Fibroblast of gingiva (primary cell): Measurements from ENCODE around the gene AREL1.
A peak's percentile ranks its signal among the peaks of the same experiment; 100 is the strongest.

Experiments
- DNase-seq: peaks from one replicate; pipeline ENCODE4 v3.0.0-alpha.2; 2011; ENCODE audit warnings: low read depth

The AREL1 gene

DNA sequence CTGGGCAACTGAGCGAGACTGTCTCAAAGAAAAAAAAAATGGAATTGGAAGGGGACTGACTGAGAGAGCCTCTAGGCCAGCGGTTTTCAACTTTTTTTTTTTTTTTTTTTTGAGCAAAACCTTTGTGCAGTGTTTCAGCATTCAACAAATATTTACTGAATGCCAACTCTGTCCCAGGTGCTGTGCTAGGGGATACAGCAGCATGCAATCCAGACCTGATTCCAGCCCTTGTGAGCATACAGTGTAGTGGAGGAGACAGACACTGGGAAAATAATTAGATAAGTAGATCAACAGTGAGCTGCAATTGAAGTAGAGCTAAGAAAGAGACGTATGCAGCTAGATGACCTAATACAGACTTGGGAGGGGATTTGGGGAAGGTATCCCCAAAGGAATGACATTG, 77.0 kb downstream of the AREL1 start:
- DNase-seq, result no peak

DNA sequence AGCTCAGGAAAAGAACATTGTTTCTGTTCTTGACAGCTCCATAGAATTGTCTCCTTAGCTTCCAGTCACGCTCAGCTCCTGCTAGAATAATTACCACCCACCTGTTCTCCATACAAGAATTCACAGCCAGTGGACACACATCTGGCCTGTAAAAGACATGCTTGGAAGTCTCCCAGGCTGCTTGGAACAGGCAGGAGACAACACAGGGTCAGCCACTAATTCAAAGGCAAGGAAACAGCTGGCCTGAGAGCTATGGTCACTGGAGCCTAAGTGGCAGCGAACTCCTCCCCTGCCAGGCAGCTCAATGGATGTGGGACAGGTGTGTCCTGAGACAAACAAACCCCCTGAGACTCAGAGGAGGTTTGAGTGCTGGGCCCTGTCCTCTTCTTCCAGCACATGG, 77.9 kb downstream of the AREL1 start:
- DNase-seq, result no peak

DNA sequence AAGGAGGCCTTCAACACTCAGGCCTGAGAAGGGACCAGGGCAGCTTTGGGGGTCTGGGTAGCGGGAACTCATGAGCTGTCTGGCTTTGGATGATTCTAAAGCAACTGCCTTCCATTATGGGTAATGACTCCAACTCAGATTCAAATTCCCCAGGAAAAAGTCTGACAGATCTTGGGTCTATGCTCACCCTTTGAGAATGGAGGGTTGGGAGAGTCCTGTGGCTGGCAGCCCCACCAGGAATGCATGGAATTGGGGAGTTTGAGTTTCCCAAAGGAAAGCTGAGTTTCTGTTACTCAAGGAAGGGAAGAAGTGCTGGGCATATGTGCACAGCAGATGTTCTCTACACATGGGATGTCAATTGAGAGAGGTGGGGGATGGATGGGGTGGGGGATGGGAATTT, 78.4 kb downstream of the AREL1 start:
- DNase-seq, result no peak

DNA sequence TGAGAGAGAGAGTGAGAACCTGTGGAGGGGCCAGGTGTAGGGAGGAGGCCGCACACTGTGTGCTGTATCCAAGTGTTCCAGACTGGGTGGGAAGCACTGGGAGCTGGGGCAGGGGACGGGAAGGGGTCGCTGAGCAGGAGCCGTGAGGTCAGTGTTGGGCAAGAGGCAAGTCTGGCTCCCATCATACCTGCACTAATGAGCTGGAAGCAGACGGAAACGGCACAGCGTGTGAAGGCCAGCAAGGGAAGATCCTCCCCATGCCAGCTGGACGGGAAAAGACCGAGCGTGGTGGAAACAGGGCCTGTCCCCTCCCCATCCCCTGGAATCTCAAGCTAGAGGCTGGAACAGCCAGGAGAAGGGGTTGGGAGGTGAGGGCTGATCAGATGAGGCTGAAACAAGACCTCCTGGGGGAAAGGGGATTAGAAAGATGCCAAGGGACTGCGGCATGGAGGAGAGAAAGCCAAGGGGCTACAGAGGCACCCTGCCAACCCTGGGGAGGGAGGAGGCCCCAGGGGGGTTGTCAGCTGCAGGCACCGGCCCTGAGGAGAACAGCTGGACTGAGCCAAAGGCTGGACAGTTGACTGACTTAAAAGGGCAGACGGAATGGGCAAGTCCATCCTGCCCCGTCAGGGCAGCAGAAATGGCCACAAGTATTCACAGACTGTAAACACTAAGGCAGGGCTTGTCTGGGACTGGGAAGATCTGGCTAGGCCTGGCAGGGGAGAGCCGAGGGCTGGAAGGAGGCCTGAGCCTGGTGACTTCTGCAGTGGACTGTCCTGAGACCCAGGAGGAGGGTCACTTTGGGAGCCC, 81.8 kb downstream of the AREL1 start:
- DNase-seq, result peak; percentile 42

DNA sequence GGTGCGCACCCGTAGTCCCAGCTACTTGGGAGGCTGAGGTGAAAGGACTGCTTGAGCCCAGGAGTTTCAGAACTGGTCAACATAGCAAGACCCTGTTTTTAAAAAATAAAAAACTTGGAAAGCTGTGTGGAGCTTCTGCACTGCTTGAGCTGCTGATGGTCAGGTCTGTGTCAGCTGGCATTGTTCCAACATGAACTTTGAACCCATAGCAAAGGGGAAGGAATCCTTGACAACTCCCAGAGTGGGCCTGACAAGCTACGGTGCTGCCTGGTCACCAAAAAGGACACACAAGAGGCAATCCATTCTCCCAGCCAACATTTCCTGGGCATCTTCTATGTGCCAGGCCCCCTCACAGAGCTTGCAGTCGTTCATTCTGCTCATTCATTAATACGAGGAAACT, 84.5 kb downstream of the AREL1 start:
- no peak for DNase-seq

DNA sequence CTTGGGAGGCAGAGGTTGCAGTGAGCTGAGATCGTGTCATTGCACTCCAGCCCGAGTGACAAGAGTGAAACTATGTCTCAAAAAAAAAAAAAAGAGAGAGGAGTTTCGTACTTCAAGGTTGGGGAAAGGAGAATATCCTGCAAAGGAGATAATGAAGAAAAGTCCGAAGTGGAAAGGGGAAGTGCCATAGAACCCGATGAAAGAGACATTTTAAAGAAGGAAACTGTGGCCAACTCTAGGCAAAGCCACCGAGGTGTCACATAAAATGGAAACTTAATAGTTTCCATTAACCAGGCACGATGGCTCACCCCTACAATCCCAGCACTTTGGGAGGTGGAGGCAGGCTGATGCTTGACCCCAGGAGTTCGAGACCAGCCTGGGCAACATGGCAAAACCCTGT, 85.8 kb downstream of the AREL1 start:
- DNase-seq, result no peak

DNA sequence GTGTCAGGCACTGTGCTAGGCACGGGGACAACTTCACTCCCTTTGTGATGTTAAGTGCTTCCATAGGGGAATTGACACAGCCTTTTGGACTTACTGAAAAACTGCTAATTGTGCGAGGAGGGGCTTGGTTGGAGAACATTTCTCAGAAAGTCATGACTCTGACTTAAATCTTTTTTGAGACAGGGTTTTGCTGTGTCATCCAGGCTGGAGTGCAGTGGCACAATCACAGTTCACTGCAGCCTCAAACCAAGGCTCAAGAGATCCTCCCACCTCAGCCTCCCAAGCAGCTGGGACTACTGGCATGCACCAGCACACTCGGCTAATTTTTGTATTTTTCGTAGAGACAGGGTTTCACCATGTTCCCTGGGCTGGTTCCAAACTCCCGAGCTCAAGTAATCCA, 90.6 kb downstream of the AREL1 start:
- DNase-seq, result no peak

DNA sequence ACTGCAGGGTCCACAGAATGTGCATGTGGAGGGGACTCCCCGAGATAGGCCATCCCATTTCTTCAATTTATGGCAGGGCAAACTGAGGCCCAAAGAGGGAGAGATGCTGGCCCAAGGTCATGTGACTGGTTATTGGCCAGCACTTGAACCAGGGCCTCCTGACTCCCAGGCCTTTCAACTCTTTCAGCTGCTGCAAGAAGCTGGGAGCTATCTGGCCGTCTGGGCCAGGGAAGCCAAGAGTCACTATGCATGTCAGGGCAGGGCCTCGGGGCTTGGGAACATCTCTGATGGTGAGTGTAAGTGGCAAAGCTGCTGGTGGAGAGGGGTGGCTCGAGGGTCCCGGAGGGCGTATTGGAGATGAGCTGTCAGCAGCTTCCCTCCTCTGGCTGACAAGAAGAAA, 91.3 kb downstream of the AREL1 start:
- no peak for DNase-seq

DNA sequence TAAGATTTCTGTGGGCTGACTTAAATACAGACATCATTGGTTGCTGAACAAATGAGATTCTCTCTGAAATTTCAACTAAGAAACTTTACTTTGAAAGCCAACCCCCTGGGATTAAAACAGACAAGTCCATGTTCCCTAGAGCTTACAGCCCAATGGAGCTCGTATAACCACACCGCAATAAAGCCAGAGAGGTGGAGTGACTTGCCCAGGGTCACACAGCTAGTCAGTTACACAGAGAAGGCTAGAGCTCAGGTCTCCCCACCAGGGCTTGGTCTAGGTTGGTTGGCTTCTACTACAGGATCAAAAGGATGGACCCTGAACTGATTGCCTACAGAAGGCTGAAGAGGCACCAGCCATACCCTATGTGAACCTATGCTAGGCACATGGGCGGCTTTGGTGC, 92.0 kb downstream of the AREL1 start:
- no peak for DNase-seq

DNA sequence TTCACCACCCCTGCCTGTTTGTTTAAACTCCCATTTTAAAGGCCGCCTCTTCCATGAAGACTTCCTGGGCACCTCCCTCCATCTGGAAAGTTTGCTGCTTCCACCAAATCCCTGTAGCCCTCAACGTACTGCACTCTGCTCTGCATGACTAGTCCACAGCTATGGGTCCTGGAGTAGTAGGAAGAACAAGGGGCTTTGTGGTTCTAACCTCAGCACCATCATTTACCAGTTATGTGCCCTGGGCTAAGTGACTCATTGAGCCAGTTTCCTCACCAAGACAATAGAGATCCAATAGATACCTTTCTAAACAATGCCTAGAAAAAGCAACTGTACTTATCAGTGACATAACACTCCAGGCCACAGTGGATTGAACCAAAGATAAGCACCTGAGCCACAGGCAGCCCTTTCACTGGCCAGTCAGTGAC, 92.4 kb downstream of the AREL1 start:
- DNase-seq, result peak; percentile 72

DNA sequence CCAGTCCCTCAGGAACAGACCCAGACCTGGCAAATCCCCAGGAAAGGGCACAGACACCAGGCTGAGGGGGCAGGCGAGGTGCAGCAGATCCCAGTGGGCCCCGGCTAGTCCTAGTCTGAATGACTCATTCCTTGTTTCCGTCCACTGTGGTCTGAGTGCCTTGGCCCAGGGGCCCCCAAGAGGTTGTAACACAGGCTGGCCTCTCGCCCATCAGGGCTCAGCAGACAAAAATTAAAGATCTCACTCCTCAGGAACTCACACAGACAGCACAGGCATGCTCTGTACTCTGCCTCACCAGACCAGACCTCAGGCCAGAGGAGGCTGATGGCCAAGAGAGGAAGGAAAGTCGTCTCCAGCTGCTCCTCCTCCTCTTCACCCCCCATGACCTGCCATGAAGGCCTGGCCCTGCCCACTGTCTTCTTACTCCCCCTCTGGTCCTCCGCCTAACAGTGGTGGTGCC, 93.2 kb downstream of the AREL1 start:
- DNase-seq, result peak; percentile 96

DNA sequence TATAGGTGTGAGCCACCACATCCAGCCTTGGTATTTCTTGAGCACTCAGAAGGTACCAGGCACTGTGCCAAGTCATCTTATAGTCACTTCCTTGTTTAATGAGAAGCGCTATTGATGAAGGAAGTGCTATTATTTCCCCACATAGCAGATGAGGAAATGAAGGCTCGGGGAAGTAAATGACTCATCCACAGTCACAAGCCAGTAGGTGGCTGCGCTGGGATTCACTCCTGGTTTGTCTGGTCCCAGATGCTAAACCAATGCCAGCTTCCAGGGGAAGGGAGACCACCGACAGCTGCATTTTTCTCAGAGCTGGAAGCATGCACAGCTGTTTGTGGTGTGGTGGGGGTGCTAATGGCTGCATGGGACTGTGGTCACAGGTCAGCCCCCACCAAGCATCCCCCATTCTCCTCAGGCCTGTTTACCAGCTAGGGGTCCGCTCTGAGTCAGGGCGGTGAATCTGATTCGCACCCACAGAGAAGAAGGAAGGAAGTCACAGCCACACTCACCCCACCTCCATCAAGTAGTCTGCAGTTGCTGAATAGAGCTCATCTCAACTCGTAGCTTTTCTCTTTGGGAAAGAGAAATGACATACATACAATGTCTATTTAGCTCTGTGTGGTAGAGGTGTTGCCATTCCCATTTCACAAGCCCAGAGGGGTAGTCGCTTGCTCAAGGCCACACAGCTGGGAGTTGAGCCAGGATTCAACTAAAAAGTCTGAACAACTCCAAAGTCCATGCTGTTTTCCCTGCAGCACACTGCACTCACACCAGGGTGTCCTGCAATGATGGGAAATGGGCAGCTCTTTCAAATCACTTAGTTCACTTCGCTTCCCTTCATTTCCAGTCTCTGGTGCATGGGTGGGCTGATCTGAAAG, 94.6 kb downstream of the AREL1 start:
- peak; percentile 72 for DNase-seq

DNA sequence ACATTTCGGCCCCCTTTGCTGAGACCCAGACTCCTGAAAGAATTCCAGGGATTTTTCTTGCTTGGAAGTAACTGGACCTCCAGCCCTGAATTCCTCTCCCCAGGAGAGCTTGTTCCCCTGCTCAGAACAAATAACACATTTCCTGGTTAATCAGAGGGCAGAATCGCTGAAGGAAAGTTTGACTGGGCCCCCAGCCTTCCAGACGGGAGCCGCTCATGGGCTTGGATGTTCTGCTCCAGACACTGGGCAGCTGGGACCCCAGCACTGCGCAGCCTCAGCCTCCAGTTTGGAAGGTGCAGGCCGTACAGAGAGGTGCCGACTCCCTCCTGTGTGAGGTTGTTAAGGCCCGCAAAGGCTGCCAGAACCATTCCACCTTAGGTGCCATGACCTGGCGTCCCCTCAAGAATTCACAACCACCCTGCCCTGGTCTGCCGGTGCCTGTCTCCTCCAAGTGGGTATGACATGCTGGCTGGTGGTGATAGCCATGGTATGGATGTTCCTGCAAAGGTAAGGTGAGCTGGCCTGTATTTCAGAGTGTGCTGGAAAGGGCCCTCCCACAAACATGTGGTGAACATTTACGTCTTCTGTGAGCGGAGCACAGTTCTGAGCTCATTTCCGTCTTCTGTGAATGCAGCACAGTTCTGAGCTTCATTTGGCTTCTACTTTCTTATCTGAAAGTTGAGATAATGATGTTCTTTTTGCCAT, 95.7 kb downstream of the AREL1 start:
- no peak for DNase-seq

DNA sequence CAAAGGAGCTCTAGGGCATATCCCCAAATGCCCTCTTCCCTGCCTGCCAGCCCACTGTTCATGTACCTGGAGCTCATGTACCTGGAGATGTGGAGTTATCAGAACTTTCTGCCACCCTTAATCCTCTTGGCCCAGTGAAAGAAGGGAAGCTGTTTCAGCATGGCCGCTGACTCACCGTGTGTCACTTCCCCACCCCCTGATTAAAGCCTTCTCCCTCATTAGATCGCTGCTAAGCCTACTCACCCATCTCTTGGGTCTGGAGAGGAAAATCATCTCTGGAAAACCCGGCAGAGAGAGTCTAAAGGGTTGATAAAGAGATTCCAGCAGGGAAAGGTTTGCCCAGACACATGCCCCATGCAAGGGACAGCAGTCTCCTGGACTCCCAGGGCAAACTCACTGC, 96.4 kb downstream of the AREL1 start:
- peak; percentile 50 for DNase-seq

DNA sequence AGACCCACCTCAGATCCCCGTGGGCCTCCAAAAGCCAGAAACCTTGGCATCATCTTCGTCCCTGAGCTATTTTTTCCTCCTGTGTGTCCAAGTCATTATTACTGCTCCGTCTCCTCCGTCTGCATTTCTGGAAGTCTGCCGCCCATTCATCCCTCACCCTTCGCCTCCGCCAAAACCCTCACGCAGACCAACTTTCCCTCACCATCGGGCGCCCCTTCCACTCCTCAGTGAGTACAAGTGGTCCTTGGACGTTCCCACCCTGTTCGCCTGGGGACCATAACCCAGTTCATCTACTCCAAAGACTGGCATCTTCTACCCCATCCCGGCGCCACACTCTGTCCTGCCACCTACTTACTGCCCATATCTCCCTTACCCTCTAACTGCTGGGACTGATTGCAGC, 97.1 kb downstream of the AREL1 start:
- DNase-seq, result no peak

DNA sequence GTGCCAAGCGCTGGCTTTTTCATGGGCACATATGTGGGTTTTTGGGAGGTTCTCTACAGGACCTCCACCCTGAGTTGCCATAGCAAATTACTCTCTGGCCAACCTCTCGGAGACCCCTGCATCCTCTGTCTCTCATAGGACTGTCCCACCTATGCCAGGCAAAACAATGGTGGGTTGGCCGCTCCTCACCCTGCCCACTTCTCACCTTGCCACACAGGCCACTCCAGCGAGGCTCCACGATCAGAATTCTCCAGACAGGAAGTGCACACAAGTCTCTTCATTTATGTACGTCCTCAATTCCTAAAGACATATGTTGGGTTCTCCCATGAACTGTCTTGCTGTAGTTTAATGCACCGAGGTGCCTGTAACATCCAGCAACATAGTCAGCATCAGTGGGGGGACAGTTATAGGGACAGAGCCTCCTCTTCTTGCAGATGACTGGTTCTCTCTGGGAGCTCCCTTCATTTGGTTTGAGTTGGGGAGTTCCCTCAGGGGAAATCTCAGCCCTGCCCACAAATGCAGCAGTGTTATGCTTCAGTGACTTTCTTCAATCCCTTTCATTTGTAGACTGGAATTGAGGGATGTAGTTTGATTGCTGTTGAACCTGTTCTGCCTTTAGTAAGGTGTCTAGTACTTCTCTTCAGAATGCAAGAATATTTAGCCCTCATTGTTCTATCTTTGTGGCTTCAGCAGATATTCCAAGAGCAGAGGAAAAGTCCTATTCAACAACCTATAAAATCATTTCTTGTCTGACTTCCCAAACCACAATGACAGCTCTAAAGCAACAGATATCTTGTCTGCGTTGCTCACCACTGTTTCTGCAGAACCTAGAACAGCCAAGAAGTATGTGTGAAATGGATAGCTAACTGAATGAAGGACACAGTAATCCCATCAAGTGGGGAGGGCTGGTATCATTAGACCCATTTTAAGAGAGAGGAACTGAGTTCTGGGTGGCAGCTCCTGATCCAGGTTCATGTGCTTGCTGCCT, 98.1 kb downstream of the AREL1 start:
- DNase-seq, result no peak

DNA sequence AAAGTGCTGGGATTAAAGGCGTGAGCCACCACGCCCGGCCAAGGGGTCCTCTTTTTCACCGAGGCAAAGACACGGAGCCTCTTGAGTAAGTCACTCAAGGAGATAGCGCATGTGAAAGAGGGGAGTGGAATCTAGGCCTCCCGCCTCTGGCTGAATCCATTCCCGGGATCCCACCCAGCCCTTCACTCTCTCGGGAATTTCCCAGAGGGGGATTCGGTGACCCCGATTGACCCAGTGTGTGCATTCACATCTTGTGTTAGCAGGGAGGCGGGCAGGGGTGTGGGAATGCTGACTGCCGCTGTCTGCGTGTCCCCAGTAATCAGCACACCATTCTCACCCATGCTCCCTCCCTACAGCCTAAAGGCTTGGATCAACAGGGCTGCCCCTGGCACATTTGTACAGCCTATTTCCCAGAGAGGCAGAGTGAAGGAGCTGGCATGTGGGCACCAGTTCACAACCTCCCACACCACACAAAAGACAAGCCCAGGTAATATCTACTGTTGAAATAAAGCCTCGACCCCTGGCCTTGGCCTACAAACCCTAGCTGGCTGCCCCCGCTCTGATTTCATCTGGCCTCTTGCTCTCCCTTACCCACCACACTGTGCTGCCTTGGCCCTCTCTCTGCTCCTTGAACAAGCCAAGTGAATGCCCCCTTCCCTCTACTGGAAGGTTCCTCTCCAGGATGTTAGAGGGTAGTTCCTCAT, 99.5 kb downstream of the AREL1 start:
- no peak for DNase-seq

DNA sequence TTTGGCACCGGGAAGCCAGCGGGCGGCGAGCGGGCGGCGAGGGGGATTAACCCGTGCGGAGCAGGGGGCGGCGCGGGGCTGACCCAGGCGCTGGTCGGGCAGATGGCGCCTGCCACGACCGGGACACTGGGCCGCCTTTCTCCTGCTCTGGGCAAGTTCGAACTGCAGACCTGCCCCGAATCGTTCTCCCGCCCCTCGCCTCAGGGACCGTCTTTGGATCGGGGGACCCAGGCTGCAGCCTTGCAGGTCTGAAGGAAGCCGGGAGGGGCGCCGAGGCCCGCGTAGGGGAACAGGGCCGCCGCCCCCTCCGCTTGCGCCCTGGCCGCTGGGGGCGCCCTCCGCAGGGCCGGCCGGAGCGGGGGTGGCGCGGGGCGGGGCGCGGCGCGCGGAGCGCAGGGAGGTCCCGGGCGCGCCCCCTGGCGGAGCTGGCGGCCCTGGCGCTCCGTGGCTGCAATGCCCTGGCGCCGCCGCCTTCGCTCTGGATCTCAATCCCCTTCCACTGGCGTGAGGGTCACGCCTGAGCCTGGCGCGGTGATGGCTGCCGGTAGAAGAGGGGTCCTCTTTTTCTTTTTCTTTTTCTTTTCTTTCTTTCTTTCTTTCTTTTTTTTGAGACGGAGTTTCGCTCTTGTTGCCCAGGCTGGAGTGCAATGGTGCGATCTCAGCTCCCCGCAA, 100.4 kb downstream of the AREL1 start:
- DNase-seq, result peak; percentile 70

DNA sequence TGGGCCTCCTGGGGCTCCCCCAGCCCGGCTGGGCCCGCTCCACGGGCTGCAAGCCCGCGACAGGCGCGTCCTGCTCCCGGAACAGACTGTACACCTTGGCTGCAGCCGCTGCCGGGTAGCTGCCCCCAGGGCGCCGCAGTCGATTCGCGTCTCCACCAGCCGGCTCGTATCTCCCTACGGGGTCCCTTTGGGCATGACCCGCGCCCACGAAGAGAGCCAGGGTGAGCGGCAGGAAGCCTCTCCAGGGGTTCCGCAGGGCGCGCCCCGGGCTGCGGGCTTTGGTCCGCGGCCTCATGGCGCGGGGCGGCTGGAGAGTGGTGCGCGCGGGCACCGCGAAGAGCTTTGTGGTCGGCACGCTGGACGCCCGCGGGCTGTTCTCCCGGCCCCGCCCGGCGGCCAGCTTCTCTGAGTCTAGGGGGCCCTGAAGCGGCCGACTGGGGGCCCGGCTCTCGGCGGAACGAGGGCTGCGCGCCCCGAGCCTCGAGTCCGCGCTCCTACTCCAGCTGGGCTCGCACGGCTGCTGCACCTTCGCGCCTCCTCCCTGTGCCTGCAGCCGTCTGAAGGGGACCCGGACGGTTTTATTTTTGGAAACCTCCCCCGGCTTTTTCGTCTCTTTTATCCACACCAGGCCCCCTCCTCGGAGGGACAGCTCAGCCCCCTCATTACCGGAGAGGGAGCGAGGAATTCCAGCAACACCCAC, 101.1 kb downstream of the AREL1 start, which contains the start of gene LTBP2:
Gene LTBP2 (minus strand): TSS at position 588 of the 700 bp plus-strand sequence. CDS start 293 bp downstream, at position 295.
- peak; percentile 37 for DNase-seq
